Measurements from ENCODE around the gene GDPD4.

GRCh38 chr11:77269484-77270123, 31.9 kb downstream of the GDPD4 start:
- TF ChIP-seq POLR2A (IDR thresholded peaks at IDR 0.05; ENCODE audit: low read length) (no peak), GATA1 (IDR thresholded peaks at IDR 0.05; ENCODE audit: low read depth, low read length) (no peak)

Measured in erythroblast (primary cell).